GM21619 (cell line): ENCODE data around the gene ARHGAP24.

Source experiments
- ATAC-seq: cut with Tn5 transposase; IDR thresholded peaks from one replicate; pipeline ENCODE4 v1.9.1; 2021; ENCODE audit not compliant: unreplicated experiment

ARHGAP24 gene

GRCh38 chr4:85769009-85769408 lies 294.1 kb downstream of the ARHGAP24 start:
- ATAC-seq, result no peak

DNA sequence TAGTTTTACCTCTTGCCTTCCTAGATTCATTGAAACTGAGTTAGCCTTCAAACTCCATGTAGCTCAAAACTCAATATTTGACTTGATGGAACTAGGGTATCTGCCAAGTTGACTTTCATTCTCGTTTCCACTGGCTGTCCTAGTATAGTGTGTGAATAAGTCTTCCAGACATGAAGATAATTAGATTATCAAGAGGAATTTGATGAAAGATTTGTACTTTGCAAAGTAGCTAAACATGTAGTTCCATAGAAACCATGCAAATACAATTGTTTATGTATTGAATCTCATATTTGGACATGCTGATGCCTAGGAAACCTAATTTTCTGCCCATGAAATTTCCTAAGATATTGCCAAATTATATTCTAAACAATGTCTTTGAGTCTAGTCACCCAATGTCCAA lies 297.5 kb downstream of the ARHGAP24 start:
- ATAC-seq, result no peak

- no peak for ATAC-seq
These were observed 298.4 kb downstream of the ARHGAP24 start for GRCh38 chr4:85773372-85773771.

DNA sequence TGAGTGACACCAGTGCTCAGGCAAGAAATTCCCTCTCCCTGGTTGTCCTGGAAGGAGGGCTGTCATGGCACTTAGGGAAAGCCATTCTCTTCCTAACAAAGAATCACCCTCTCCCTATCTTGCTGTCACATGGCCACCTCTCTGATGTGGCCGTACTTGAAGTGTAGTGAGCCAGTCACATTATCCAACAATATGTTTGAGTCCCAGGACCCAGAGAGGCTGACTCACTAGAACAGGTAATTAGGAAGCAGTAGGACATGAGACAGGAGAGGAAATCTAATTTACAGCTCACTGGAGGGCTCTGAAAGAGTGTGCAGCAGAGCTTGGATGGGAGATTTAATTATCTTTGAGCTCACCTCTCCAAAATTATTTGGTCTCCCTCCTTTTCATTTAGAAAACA lies 299.1 kb downstream of the ARHGAP24 start:
- no peak for ATAC-seq

- no peak for ATAC-seq
These were observed 299.5 kb downstream of the ARHGAP24 start for GRCh38 chr4:85774489-85774888.

DNA sequence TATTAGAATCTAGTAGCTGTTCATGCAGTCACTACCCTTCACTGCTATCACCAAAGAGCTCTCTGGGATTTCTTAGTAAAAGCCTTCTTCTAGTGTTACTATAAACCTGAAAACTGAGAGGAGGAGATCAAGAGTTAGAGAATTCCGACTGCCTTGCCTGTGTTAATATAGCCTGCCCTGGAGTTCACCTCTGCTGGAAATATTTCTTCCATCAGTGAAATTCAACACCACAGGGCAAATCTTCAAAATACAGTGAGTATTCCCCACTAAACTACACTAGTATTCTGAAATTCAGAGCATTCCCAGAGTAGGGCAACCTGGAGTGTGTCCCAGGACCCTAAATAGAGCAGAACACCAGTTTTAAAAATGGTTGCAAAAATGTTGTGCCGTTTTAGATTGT lies 301.1 kb downstream of the ARHGAP24 start:
- ATAC-seq, result no peak

DNA sequence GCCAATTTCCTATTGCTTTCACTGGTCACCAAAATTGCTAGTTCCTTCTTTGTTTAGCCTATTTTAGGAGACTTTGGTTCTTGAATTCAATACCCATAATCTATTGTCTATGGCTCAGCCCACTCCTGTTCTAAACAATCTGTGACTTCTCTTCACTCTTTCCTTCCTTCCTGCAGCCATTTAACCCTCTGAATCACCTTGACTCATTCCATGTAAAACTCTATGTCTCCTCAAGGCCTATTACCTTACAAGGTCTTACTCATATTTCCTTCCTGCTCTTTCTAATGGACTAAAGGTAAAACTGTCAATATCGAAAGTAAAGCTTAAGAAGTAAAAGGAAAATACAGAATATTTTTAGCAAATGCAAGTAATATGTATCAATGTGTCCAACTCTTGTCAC lies 301.6 kb downstream of the ARHGAP24 start:
- peak; percentile 13 for ATAC-seq

- peak; percentile 72 for ATAC-seq
These were observed 303.1 kb downstream of the ARHGAP24 start for GRCh38 chr4:85777908-85778631.

DNA sequence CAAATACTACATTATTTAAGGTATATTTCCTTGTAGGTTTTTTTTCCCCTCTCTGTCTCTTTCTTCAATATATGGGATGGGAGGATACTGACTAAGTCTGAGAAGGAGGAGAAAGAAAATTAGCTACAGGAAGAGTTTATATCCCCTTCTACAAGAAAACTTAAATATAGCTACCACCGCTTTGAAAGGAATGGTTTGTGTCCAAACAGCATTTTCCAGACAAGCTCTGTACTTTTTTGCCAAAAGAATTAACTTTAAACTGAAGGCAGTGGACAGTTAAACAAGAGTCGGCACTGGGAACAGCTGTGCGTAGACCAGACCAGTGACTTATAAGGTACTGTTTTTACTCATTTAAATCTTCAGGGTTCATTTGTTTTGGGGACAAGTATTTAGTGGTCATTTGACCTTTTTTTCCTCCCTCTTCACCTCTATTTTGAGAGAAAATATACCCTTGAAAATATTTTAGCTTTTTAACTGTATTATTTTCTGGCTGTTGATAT lies 303.7 kb downstream of the ARHGAP24 start:
- peak; percentile 66 for ATAC-seq

DNA sequence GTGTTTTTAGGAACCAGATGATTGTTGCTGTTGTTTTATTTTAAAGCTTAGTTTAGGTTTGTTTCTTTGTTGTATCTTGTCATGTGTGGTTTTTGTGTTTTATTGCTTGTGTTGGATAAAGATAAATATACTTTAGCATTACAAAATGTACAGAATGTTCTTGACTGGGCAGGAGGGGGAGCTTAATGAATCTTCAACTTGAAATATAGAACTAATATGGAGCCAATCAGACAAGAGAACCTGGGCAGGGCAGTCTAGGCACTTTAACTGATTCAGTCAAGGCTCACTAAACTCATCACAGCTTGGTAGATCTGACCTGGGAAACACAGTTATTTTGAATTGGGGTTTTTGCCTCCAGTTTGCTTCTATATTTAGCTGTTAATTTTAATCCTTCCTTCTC lies 304.2 kb downstream of the ARHGAP24 start:
- ATAC-seq, result peak; percentile 18

DNA sequence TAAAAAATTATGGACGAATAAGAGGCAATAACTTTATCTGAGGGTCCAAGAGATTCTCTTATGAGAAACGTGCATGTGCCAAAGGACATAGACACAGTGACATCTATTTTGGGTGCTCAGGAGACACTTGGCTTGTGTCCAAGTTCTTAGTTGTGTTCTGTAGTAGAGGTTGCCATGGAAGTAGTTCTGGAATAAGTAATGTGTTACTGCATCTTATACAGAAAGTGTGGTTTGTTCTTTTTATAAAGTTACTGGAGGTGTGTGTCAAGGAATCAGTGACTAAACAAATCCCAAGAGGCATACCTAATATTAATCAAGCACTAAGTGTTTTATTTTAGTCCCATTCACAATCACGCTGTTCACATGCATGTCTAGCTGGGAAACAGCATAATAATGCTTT lies 305.7 kb downstream of the ARHGAP24 start:
- ATAC-seq, result peak; percentile 40

DNA sequence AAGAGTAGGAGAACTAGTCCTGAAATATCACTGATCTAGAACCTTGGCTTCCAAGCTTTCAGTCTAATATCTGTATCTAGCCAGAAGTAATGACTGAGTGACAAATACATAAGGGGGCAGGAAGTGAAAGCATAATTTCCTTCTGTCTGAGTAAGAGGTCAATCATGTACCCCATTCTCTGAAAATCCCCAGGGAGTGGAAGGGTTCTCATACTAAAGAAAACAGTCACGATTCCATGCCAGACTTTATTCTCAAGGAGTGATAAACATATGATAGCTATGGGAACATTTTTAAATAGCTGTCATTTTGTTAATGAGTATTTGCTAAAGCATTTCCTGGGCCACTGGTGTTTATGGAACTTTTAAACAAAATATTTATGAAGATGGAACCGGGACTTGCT lies 308.5 kb downstream of the ARHGAP24 start:
- ATAC-seq, result peak; percentile 36

DNA sequence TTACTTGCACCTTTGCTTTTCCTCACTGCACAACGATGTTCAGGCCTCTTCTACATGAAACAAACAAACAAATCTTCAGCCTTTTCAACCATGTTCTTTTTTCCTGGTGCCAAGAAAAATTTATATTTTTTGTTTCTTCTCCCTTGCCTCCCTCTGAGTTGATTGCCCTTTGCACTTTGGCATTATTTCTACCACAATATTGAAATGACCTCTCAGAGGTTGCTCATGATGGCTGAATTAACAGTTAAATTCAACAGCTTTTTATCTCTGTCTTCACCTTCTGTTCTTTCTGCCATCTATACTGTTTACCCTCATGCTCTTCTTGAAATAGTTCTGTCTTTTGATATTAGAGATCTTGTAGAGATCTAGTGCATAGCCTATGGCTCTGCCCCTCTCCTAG lies 308.9 kb downstream of the ARHGAP24 start:
- no peak for ATAC-seq

- no peak for ATAC-seq
These were observed 309.4 kb downstream of the ARHGAP24 start for GRCh38 chr4:85784348-85784747.

DNA sequence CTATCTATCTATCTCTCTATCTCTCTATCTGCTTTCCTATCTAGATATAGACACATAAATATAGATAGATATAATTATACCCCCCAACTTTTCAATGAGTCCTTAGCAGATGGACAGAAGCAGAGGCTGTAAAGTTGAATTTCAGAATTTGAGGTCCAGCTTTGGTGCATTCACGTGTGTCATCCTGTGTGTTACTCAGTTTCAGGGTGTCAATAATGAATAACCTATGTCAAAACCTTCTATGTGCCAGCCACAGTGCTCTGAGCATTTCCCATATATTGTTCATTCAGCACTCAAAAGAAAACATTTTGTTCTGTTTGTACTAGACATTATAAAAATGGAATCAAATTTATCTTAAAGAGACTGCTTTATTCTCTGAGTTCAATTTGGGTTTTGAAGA lies 310.0 kb downstream of the ARHGAP24 start:
- peak; percentile 56 for ATAC-seq

DNA sequence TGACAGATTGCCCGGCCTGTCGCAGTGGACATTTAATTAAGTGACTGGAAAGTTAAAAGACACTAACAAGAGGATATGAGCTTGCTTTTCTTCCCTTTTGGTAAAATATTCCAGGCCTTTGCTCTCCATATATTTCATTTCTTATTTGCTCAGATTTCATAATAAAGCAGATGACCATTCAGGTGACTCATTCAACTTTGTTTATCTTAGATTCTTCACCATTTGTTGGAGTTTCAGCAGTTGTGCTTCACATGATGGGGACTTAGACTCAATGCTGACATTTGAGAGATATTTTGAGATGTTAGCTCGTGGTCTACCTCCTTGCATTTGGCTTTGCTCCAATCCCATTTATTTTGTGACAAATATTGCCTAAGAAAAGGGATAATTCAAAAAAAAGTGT lies 312.2 kb downstream of the ARHGAP24 start:
- ATAC-seq, result no peak

DNA sequence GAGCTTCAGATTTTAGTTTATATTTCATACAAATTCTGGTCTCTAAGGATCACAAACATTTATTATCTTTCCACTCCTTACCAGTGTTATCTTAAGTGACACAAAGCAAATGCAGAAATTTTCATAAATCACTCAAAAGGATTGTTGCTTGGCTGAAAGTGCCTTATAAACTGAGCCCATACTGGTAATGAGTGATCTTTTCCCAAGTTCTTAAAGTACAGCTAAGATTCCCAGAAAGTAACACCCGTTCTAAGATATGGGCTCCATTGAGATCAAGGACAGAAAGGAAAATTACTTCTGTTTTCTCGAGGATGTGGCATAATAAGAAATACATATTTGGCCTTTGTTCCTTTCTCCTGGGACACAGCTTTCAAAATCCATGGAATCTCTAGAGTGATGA lies 313.7 kb downstream of the ARHGAP24 start:
- no peak for ATAC-seq

GRCh38 chr4:85789241-85789640 lies 314.3 kb downstream of the ARHGAP24 start:
- ATAC-seq, result no peak

DNA sequence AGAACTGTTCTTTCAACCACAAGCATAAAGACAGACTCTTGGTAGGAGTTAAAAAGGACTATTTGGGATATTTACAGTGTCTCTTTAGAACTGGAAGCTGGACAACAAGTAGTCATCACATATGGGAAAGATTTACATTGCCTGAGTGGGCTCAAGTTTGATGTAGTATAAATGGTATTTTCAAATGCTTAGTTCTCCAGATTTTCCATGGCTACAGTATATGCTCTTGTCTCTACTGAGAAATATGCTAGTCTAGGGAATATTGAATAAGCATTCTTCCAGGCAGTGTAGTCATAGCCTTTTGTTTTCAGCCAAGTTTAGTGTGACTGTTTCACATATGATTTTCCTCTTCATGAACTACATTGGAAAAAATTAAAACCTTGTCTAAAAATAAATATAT lies 315.6 kb downstream of the ARHGAP24 start:
- ATAC-seq, result no peak

DNA sequence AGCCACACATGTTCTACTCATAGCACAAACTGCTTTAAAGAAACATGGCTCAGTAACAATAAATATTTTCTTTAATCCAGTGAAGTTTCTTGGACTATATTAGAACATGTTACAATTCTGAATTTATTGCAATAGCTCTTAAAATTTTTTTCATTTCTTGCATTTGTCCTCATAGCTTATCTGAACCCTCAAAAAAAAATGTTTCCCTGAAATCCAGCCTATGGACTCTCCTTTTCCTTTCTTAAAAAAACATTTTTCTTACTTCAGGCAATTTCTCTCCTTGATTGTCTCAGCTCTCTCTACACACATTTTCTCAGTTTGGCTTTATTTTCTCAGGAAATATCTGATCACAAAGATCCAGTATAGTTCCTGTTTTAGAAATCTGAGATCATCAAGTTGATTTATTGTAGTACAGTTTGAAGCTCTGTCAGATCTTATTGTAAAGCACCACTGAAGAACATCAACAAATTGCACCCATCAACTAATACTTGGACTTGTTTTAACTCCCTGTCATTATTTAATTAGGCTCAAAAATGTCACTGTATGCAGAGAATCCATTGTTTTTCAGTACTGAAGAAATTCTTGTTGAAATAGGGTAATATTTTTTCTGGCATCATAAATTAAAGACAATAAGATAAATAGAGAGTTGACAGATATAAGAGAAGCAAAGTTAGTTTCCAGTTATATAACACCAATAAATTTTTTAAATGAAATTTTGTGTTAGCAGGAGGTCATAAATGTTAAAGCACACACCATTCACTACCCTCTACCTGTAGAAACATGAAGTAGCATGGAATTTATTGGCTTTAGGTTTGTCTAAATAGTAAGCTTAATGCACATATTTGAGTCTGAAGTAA lies 317.7 kb downstream of the ARHGAP24 start:
- ATAC-seq, result no peak

GRCh38 chr4:85793233-85793585 lies 318.3 kb downstream of the ARHGAP24 start:
- no peak for ATAC-seq
